GM18868 (cell line): Measurements from ENCODE around the gene PFAS.
"Not testable (repeated sequence)": the region's sequence is repeated elsewhere in the genome, so short reads cannot be mapped to it uniquely, and the experiment has no call there.

Experiments used
- ATAC-seq: cut with Tn5 transposase; IDR thresholded peaks from one replicate; pipeline ENCODE4 v1.9.1; 2021; ENCODE audit warnings: mild to moderate bottlenecking, moderate library complexity; ENCODE audit not compliant: unreplicated experiment

The PFAS gene

DNA sequence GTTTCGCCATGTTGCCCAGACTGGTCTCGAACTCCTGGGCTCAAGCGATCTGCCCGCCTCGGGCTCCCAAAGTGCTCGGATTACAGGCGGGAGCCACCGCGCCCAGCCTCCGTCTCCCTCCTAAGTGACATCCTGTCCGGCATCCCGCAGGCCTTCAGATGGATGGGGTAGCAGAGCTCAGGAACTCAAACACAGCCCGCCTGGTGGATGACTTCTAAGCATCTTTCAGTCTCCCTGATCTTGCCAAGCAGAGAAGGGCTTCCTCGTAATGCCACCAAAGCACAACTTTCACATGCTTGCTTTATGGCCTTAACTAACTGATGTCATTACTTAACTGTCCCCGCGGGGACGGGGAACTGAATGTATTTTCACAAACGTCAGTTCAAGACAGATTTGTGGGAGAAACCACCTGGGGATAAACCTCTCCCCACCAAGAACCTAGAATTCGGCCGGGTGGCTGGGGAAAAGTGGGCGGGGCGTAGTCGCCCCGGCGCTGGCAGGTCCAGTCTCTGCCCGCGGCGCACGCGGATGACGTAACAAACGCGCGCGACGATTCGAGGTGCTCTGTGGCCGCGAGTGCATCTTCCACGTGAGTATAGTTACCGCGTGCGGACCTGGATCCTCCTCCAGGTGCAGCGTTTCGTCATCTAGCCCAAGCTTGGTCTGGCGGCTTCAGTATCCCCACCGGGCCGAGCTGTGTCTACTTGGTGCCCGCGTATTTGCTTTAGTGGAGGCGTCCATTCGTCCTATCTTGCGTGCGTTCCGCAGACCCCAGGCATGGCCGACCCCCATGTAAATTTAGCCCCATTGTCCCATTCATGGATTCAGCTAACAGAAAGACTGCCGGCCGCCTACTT lies at the start of gene PFAS:
PFAS (plus strand) TSS at position 539 of the 857 bp plus-strand sequence. CDS start 4,649 bp downstream, outside the sequence.
- ATAC-seq: peak; percentile 51

DNA sequence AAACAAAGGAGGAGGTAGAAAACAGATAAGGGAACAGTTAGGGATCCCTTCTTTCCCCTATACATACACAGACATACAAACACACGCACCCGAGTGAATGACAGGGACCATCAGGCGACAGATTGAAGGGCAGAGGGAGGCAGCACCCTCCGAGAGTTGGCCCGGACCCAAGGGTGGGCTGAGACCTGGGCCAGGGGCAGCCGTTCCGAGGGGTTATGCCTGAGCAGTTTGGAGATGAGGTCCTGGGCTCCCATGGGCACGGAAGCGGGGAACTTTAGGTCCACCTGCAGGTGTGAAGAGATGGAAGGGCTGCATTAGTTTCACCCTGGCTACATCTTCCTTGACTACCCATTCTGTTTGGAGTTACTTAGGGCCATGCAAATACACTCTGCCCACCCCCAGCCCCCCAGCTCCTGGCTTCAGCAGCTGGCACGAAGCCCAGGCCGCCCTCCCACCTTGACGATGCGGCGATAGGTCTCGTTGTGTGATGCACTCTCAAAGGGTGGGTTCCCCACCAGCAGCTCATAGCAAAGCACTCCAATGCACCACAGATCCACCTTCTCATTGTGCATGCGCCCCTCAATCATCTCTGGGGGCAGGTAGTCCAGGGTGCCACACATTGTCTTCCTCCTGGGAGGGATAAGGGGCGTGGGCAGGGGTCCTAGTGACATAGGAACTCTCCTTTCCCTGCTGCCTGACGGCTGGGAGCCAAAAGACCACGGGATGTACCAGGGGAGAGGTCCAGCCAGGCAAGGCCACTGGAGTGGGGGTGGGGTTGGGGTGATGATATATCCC lies 44.1 kb upstream of the PFAS start:
- no peak for ATAC-seq

- ATAC-seq: no peak
Measured at GRCh38 chr17:8206536-8206935, 42.6 kb upstream of the PFAS start.

DNA sequence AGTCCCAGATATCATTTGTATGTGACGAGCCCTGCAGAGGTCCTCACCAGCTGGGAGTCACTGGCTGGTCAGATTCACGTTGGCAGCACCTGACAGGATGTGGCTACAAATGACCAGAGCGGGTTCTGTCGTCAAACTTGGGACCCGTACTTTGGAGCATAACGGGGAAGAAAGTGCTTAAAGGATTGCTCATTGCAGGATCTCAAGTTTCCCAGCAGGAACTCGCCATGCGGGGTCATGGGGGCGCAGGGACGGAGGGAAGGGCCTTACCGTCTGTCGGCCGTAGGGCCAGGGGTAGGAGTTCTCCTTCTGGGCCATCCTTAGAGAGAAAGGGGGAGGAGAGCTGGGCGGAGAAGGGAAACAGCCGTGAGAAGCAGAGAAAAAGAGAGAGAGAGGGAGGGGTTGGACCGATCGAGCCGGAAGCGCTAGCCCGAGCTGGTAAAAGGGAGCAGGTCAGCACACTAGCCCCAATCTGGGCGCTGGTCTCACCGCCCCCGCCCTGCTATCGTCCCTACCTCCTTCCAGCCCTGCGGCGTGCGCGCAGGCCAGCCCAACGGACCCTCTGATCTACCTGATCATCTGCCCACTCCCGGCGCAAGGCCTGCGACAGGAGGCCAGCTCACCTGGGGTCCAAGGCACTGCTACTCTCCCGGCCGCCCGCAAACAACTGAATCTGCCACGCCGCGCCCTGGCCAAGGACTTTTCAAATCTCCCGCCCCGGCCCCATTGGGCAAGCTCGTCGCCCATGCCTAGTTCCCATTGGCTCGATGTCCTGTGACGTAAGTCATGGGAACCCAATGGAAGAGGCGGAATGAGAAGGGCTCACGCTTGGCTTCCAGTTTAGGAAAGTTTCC lies 39.0 kb upstream of the PFAS start, which contains the start of gene AURKB:
AURKB (minus strand) TSS at position 669 of the 854 bp plus-strand sequence; CDS start at position 318, 351 bp downstream.
- peak; percentile 92 for ATAC-seq

DNA sequence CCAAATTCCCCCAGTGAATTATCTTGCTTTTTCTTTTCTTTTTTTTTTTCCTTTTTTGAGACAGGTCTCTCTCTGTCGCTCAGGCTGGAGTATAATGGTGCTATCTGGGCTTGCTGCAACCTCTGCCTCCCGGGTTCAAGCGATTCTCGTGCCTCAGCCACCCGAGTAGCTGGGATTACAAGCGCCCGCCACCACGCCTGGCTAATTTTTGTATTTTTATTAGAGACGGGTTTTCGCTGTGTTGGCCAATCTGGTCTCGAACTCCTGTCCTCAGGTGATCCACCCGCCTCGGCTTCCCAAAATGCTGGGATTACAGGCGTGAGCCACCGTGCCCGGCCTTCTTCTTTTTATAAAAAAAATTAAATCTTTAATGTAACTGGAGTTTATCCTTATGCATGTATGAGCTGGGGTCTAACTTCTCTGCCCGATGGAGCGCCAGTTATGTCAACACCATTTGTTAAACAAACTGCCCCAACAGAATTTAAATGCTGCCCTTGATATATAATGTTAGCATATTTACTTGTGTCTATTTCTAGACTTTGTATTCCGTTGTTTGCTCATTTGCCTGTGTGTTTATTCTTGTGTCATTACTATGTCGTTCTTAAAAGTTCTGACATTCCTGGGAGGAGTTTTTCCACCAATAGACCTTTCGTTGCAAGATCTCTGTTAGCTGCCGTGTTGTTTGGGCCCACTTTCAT lies 38.2 kb upstream of the PFAS start:
- peak; percentile 24 for ATAC-seq

DNA sequence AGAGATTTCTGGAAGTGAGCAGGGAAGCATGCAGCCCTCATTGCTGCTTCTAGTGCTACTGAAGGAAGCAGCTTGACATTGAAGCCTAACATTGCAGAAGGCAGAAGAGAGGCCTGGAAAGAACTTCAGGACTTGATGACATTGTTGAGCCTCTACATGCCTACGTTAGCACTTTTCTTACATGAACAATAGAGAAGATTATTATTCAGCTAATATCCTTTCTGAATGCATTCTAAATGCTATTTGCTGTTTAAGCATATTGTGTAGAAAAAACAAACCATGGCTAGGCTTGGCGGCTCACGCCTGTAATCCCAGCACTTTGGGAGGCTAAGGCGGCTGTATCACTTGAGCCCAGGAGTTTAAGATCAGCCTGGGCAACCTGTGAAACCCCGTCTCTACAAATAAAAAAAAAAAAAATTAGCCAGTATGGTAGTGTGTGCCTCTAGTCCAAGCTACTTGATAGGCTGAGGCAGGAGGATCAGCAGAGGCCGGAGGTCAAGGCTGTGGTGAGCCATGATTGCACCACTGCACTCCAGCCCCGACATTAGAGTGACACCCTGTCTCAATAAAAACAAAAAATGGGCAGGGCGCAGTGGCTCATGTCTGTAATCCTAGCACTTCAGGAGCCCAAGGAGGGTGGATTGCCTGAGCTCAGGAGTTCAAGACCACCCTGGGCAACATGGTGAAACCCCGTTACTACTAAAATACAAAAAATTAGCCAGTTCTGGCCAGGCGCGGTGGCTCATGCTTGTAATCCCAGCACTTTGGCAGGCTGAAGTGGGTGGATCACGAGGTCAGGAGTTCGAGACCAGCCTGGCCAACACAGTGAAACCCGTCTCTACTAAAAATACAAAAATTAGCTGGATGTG lies 36.5 kb upstream of the PFAS start:
- no peak for ATAC-seq

GRCh38 chr17:8214000-8214399 lies 35.1 kb upstream of the PFAS start:
- not testable (repeated sequence) for ATAC-seq

DNA sequence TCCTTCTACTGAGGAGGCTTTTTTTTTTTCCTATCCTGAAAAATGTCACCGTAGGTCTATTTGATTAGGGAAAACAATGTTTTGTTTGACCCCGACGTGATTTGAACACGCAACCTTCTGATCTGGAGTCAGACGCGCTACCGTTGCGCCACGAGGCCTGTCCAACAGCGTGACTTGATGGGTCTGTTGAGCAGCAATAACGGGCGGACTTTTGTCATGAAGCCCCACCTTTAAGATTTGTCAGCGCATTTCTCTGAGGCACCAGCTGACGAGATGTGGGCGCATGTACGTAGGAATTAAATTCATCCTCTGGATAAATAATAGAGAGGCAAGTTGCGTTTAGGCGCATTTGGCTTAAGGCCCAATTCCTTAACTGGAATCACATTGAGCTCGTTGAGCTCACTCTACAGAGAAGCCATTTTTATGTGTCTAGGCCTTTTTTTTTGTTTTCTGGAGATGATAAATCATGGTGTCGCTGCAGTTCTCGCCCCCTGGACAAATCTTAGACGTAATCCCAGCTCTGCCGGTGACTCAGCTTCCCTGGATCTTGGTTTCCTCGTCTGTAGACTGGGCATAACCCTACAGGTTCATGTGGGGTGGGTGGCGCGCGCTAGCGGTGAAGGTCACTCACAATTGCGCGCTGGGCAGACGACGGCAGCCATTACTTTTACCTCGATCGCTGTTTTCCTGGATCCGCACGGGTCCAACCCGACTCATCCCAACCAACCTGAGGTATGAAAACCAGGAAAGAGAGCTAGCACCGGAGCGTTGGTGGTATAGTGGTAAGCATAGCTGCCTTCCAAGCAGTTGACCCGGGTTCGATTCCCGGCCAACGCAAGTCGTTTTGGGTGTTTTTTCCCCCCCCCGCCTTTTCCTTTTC lies 28.1 kb upstream of the PFAS start:
- peak; percentile 16 for ATAC-seq

- peak; percentile 34 for ATAC-seq
Measured at GRCh38 chr17:8221663-8222379, 27.3 kb upstream of the PFAS start.

DNA sequence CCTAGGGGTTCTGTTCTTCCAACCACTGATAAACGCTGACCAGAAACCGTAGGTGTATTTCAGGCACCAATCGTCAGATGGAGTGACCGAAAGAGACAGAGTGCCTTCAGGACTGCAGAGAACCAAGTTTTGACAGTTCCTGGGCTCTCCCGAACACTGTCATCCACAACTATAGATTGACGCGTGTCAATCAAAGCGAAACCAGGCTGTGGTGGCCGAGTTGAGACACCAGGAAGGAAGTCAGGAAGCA lies 26.8 kb upstream of the PFAS start:
- no peak for ATAC-seq

GRCh38 chr17:8222630-8223355 lies 26.3 kb upstream of the PFAS start:
- ATAC-seq: peak; percentile 30

GRCh38 chr17:8223356-8224126 lies 25.5 kb upstream of the PFAS start:
- no peak for ATAC-seq

GRCh38 chr17:8224891-8225812 lies 23.9 kb upstream of the PFAS start:
- no peak for ATAC-seq

- ATAC-seq: no peak
Measured at GRCh38 chr17:8225813-8226535, 23.1 kb upstream of the PFAS start.
